Common myeloid progenitor, CD34-positive (primary cell): Measurements from ENCODE around the gene NEDD9.

Experiments used
- CTCF ChIA-PET: fragments of 350-600 bp; sonication (Branson Sonifier 250); formaldehyde crosslinking; loops from one replicate; lab custom pipeline; 2021; ENCODE audit warnings: antibody characterized with exemption; lab: Charles Lee
- POLR2A ChIA-PET: fragments of 350-600 bp; sonication (Branson Sonifier 250); formaldehyde crosslinking; loops from one replicate; lab custom pipeline; 2021; ENCODE audit warnings: antibody characterized with exemption; lab: Charles Lee
- DNase-seq, 3 donors: peaks; one replicate each; pipeline versions ENCODE4 v3.0.0 to v3.0.0-alpha.2; 2013
- H3K27ac ChIP-seq, 2 experiments: 1 replicate in 1 of 2; 2 replicates in 1 of 2; pipeline ENCODE4 v1.7.0; 2013; ENCODE audit warnings: inconsistent platforms in 2 of 2, low read length in 2 of 2, mild to moderate bottlenecking in 2 of 2, low read depth in 1 of 2, moderate library complexity in 1 of 2; ENCODE audit not compliant: severe bottlenecking in 2 of 2, insufficient read depth in 1 of 2, poor library complexity in 1 of 2
- H3K27me3 ChIP-seq, 5 experiments: replicated peaks in 2 of 5; 1 replicate in 3 of 5; 2 replicates in 2 of 5; pipeline versions ENCODE4 v1.6.1 to v1.7.0; 2013; ENCODE audit warnings: low read length in 4 of 5, mild to moderate bottlenecking in 2 of 5, moderate library complexity in 2 of 5, inconsistent platforms in 1 of 5; ENCODE audit not compliant: insufficient read depth in 5 of 5, control insufficient read depth in 4 of 5
- H3K36me3 ChIP-seq, 4 experiments: 1 replicate in 2 of 4; 2 replicates in 2 of 4; pipeline versions ENCODE4 v1.6.1 to v1.7.0; 2013; ENCODE audit warnings: low read length in 3 of 4, control low read depth in 1 of 4, mild to moderate bottlenecking in 1 of 4; ENCODE audit not compliant: control insufficient read depth in 4 of 4, insufficient read depth in 4 of 4
- H3K4me1 ChIP-seq, 4 experiments: 1 replicate in 3 of 4; 2 replicates in 1 of 4; pipeline versions ENCODE4 v1.6.1 to v1.7.1; 2013; ENCODE audit warnings: low read length in 3 of 4, mild to moderate bottlenecking in 3 of 4, control low read depth in 1 of 4, inconsistent platforms in 1 of 4, moderate library complexity in 1 of 4; ENCODE audit not compliant: control insufficient read depth in 4 of 4, insufficient read depth in 4 of 4; ENCODE audit errors: control extremely low read depth in 1 of 4
- H3K4me3 ChIP-seq, 7 experiments: 1 replicate in 4 of 7; 2 replicates in 3 of 7; pipeline versions ENCODE4 v1.5.1 to v1.7.0; 2013; ENCODE audit warnings: mild to moderate bottlenecking in 7 of 7, low read length in 6 of 7, moderate library complexity in 6 of 7, inconsistent platforms in 2 of 7, low read depth in 2 of 7, control low read depth in 1 of 7; ENCODE audit not compliant: insufficient read depth in 4 of 7, control insufficient read depth in 1 of 7; ENCODE audit errors: extremely low read depth in 1 of 7
- H3K9me3 ChIP-seq, 5 experiments: 1 replicate in 4 of 5; 2 replicates in 1 of 5; pipeline versions ENCODE4 v1.6.1 to v1.7.1; 2013; ENCODE audit warnings: low read length in 4 of 5, mild to moderate bottlenecking in 2 of 5, inconsistent platforms in 1 of 5, low read depth in 1 of 5, moderate library complexity in 1 of 5; ENCODE audit not compliant: control insufficient read depth in 4 of 5, insufficient read depth in 2 of 5; ENCODE audit errors: control extremely low read depth in 1 of 5
- WGBS: methylation state at CpG from one replicate; pipeline ENCODE4 v1.1.5; 2013; ENCODE audit not compliant: insufficient coverage; 5-methylcytosine and 5-hydroxymethylcytosine counted together

Gene NEDD9

DNA sequence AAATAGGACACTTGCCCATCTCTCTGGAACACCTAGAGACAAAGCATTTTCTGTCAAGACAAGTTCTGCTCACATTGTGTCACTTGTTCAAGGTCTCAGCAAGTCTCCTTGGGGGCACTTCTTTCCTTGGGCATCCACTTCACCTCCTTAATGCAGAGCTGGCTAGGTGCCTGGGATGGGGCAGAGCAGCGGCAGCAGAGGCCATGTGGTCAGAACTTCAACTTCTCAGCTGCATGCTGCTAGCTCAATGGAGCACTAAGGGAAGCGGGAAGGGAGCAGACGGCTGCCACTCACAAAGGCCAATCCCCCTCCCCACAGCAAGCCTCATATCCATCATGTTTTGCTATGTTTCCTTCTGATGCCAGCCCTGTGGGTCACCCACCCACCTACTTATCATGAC, 31.5 kb downstream of the NEDD9 start:
- ChIA-PET POLR2A (no interaction called here), CTCF (interaction anchor here (0.8 to 1.3 kb wide), 2 partner anchors 9 to 224 kb away, joined by 3 to 4 read pairs; no protein-coding TSS in a partner anchor)
- Histone ChIP-seq H3K36me3 (no peaks in the 10 kb centered on the region), H3K4me1 (peaks cover 1 to 47% (median 35%) of the 10 kb centered on the region in 4 experiments), H3K27ac (no peak overlapping the region), H3K27me3 (no peaks in the 10 kb centered on the region), H3K4me3 (no peak overlapping the region), H3K9me3 (no peaks in the 10 kb centered on the region)
- DNase-seq, result no peak
- WGBS, result 83% methylated on average over 3 of the region's 3 CpGs

DNA sequence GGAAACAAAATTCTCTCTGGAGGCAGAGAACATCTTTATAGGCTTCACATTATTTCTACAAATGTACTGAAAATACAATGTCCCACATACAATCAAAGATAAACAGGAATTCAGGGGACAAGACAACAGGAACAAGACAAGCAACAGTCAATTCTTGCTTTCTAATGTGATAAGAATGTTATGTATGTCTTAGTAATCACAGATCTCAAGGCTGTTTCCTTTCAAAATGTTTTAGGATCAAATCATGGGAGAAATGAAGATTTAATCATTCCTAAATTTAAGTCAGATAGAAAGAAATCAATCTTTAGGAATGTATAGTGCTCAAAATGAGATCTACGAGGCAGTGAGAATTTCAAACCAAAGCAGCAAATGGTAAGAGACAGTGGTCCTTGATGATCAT, 32.1 kb downstream of the NEDD9 start:
- Histone ChIP-seq H3K27me3 (no peaks in the 10 kb centered on the region), H3K27ac (no peak overlapping the region), H3K4me1 (peaks cover 1 to 52% (median 36%) of the 10 kb centered on the region in 4 experiments), H3K9me3 (no peaks in the 10 kb centered on the region), H3K36me3 (no peaks in the 10 kb centered on the region), H3K4me3 (no peak overlapping the region)
- 100% methylated on average over 1 of the region's 1 CpG for WGBS
- ChIA-PET CTCF (interaction anchor here (0.8 to 1.6 kb wide), 3 partner anchors 10 to 225 kb away, joined by 3 to 5 read pairs (median 4); no protein-coding TSS in a partner anchor), POLR2A (no interaction called here)
- DNase-seq, result no peak

DNA sequence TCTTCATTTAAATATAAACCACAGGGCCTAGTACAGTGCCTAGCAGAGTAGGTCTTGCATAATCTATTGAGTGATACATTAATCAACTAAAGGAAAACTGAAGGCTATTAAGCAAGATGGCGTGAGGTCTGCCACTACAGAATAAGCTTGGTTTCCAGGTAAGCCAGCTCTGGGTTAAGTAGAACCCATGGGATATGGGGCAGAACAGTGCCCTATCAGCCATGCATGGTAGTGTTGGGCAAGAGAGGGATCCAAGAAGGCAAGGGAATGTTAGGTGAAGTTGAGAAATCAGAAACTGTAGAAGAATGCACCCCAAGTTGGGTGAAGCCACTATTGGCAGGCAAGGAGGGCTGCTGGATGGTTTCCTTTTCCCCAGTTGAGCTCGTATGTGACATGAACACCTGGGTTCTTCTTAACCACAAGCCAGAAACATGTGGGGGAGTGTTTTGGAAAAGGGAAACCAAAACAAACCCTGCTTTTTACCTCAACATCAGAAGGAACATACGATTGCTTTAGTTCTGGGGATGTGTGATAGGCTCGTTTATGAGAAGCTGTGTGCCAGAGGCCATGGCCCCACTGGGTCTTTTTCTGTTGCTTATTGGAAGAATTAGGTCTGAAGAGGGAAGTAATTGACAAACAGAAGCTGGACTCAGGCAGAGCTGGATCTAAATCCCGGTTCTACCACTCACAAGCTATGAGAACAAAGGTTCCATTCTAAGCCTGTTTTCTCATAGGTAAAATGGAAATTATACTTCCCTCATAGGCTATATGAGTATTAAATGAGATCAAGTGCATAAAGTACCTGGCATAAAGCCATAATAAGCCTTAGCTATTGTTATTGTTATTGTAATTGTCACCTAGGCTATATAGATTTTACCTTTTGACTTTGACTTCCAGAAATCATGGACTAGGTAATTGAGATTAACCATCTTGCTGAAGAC, 33.5 kb downstream of the NEDD9 start:
- CTCF ChIA-PET, result interaction anchor here (0.8 to 1.6 kb wide), 6 partner anchors 8 to 297 kb away, joined by 3 to 5 read pairs (median 4); no protein-coding TSS in a partner anchor
- no peaks in the 10 kb centered on the region for H3K27me3 ChIP-seq
- H3K27ac ChIP-seq, result no peak overlapping the region
- WGBS, result 32% methylated on average over 3 of the region's 5 CpGs
- peak; percentile 70 to 94 (median 93) for DNase-seq
- peaks cover 1 to 52% (median 36%) of the 10 kb centered on the region in 4 experiments for H3K4me1 ChIP-seq
- H3K4me3 ChIP-seq, result peak overlapping the region in 2 of 7 experiments; percentile 20 to 56
- no peaks in the 10 kb centered on the region for H3K36me3 ChIP-seq
- POLR2A ChIA-PET, result interaction anchor here (1.0 kb wide), 1 partner anchor 8 kb away, joined by 4 read pairs; no protein-coding TSS in a partner anchor
- no peaks in the 10 kb centered on the region for H3K9me3 ChIP-seq

DNA sequence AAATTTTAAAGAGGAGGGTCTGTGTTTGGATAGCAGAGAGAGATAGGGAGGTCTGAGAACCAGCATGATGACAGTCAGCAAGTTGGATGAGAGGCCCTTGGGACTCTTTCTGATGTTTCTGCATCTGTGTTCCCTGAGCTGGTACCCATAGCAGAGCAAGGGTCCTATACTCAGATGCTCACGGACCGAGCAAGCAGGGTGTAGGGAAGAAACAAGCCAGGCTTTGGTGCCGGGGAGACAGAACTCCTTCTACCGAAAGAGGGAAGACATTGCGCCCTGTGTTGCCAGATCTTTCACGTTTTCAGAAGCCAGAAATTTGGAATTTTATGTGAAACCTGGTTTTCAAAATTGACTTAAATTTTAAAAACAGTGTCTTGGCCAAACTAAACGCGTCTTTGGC, 34.6 kb downstream of the NEDD9 start:
- Histone ChIP-seq H3K27me3 (no peaks in the 10 kb centered on the region), H3K27ac (no peak overlapping the region), H3K4me1 (peaks cover 1 to 52% (median 36%) of the 10 kb centered on the region in 4 experiments), H3K36me3 (no peaks in the 10 kb centered on the region), H3K4me3 (no peak overlapping the region), H3K9me3 (no peaks in the 10 kb centered on the region)
- ChIA-PET CTCF (no interaction called here), POLR2A (no interaction called here)
- 88% methylated on average over 8 of the region's 8 CpGs for WGBS
- DNase-seq, result no peak

DNA sequence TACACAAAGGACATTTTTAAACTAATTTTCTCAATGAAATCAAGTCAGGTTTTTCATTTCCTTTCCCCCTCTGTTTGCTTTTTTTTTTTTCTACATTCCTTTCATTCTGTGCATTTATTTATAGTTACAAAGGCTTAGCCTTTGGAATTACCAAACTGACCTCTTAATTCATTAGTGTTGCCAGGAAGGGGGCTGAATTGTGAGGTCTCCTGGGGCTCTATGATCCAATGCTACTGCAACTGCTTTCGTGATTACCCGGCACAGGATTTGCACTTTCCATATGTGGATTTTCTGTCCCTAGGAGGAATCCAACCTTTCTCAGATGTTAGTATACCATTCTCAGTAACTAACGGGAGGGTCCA, 35.3 kb downstream of the NEDD9 start:
- no peaks in the 10 kb centered on the region for H3K27me3 ChIP-seq
- H3K4me3 ChIP-seq, result no peak overlapping the region
- no peaks in the 10 kb centered on the region for H3K9me3 ChIP-seq
- no peak overlapping the region for H3K27ac ChIP-seq
- WGBS, result 100% methylated on average over 2 of the region's 3 CpGs
- DNase-seq, result no peak
- POLR2A ChIA-PET, result no interaction called here
- CTCF ChIA-PET, result interaction anchor here (0.8 kb wide), 1 partner anchor 9 kb away, joined by 4 read pairs; no protein-coding TSS in a partner anchor
- no peaks in the 10 kb centered on the region for H3K36me3 ChIP-seq
- H3K4me1 ChIP-seq, result peaks cover 1 to 52% (median 33%) of the 10 kb centered on the region in 4 experiments

DNA sequence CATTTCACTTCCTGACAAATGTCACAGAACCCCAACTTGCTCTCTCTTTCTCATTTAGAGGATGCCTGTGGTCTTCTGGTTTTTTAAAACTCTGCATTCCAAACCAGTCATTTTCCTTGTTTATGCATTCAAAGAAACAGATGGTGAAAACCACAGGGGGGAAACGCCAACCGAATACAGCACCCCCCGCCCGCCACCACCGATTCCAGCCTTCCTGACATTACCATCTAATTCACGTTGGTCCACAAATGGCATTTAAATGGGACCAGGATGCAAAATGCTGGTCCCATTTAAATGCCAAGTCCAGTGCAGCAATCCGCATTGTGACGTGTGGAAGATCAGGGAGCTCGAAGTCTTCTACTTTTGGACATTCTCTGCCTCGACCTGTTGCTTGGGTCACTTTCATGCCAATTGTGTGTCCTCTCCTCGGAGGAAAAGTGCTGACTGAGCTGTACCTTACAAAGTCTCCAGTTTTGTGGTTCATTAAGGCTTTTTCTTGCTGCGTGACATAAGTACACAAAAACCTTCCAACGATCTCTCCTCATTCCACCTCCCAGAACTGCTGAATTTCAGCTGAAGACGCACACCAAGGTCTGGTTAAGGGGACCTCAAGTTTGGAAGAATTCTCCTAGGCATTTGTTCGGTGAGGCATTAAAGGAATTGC, 35.8 kb downstream of the NEDD9 start:
- peak in 2 of 3 donors; percentile 71 to 72 for DNase-seq
- WGBS, result 35% methylated on average over 12 of the region's 15 CpGs
- H3K27ac ChIP-seq, result no peak overlapping the region
- peak overlapping the region in 4 of 7 experiments; percentile 8 to 41 (median 16) for H3K4me3 ChIP-seq
- CTCF ChIA-PET, result interaction anchor here (0.8 kb wide), 1 partner anchor 10 kb away, joined by 4 read pairs; no protein-coding TSS in a partner anchor
- H3K9me3 ChIP-seq, result no peaks in the 10 kb centered on the region
- peaks cover 0 to under 1% (median 0%) of the 10 kb centered on the region in 4 experiments for H3K36me3 ChIP-seq
- no peaks in the 10 kb centered on the region for H3K27me3 ChIP-seq
- H3K4me1 ChIP-seq, result peaks cover 1 to 49% (median 31%) of the 10 kb centered on the region in 4 experiments
- POLR2A ChIA-PET, result no interaction called here
